K562 treated with DMSO at 1 percent for 4 hours (cell line): ENCODE measurements around the gene MAN1A2. TPM values are rescaled to one million over a fixed set of nuclear protein-coding genes. Genes with fewer than 3 reads are reported as not detected.

Experiments
- total RNA-seq: library from RNA; unstranded; fragments of 300-600 nt; gene quantifications from 2 replicates; pipeline ENCODE4 v1.2.3, GENCODE V29; 2022; ENCODE audit not compliant: insufficient read depth

MAN1A2 gene
- total RNA-seq: 11.2 and 17.1 TPM in 2 replicates

DNA sequence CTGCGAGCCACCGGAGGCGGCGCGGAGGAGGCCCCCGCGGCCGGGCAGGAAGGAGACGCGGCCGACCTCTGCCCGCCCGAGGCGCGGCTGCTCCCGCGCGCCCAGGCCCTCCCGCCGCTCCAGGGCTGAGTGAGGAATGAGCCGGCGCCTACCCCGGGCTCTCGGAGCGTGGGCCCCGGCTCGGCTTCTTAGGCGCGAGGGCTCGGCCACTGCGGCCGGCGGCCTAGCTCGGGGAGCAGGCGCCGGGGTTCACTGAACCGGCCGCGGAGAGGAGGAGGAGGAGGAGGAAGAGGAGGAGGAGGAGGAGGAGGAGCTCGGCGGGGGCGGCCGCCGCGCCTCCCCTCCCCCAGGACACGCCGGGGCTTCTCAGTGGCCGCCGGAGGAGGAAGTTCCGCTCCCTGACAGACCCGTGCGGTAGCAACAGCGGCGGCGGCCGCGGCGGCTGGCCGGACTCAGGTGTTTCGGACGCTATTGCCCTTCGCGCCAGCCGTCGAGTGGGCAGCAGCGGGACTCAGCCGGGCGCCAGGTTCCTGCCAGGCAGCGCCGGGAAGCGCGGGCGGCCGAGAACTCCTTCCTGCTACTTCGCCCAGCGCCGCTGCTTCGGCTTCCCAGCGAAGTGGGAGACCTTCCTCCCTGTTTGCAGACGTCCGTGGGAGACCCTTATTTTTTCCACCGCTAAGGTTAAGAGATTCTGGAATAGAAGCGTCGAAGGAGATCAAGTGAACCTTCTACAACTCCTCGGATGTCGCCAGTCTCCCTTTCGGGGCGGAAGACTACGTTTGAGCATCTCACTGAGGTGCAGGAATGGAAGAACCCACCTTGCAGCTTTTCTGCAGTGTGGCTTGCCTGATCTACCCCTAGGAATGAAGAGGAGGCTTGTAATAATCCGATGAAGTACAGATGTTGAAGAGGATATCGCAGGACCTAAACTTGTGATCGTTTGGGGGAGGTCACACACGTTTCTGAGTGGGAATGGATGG, at the start of gene MAN1A2:
Gene MAN1A2, plus strand, starts transcription at position 404 of the 980 bp plus-strand sequence. CDS start 735 bp downstream, outside the sequence.

Other genes starting within 250 kb of the MAN1A2 start
- gene TRIM45, start 245.7 kb upstream of the MAN1A2 start, total RNA-seq: 0.80 and 1.0 TPM in 2 replicates
- gene VTCN1, start 156.5 kb upstream of the MAN1A2 start, total RNA-seq: not detected in 2 replicates
- 4.0 and 6.6 TPM in 2 replicates for gene TENT5C, start 238.6 kb downstream of the MAN1A2 start, total RNA-seq